OCI-LY3 (cell line): ENCODE results near the gene SEPSECS.

Source experiments
- EZH2phosphoT487 ChIP-seq: fragments of 200-600 bp; shearing (Covaris generic); IDR thresholded peaks from 2 replicates; pipeline ENCODE4 v1.6.1; 2018; ENCODE audit warnings: antibody characterized with exemption, mixed run types, low read depth
- TF ChIP-seq, protein P1 (sequence below): fragments of 200-600, 300-600 bp; sonication (generic); IDR thresholded peaks from 2 replicates; pipeline ENCODE4 v1.5.1; 2014; ENCODE audit warnings: antibody characterized with exemption, low read length, low read depth

DNA sequence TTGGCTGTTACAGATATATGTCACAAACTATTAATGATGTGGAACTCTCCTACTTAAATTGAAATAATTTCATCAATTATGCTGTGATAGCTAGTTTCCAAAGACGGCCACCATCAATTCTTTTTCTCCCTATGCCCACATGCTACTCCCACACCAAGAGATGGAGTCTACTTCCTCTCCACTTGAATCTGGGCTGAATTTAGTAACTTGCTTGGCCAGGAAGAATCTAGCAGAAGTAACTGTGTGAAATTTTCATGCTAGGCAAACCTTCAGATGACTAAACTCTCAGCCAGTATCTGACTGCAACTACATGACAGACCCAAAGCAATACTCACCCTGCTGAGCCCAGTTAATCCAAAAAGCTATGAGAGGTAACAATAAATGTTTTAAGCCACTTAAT is 3.2 kb downstream of the SEPSECS start:
- TF ChIP-seq, protein P1, sequence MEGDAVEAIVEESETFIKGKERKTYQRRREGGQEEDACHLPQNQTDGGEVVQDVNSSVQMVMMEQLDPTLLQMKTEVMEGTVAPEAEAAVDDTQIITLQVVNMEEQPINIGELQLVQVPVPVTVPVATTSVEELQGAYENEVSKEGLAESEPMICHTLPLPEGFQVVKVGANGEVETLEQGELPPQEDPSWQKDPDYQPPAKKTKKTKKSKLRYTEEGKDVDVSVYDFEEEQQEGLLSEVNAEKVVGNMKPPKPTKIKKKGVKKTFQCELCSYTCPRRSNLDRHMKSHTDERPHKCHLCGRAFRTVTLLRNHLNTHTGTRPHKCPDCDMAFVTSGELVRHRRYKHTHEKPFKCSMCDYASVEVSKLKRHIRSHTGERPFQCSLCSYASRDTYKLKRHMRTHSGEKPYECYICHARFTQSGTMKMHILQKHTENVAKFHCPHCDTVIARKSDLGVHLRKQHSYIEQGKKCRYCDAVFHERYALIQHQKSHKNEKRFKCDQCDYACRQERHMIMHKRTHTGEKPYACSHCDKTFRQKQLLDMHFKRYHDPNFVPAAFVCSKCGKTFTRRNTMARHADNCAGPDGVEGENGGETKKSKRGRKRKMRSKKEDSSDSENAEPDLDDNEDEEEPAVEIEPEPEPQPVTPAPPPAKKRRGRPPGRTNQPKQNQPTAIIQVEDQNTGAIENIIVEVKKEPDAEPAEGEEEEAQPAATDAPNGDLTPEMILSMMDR: no peak
- no peak for TF ChIP-seq EZH2phosphoT487
